NCI-H524 treated with DMSO at 0.1 percent for 48 hours (cell line): ENCODE data around the gene DCUN1D4.

Source experiments
- DNase-seq: peaks from one replicate; lab custom pipeline; 2025; lab: John Stamatoyannopoulos, UW

Gene DCUN1D4

GRCh38 chr4:51842554-51843308 lies at the start of gene DCUN1D4:
Gene DCUN1D4 (plus strand): TSS chr4:51843153. CDS start chr4:51843243, 90 bp downstream.
- DNase-seq = peak; percentile 89

- DNase-seq = no peak
These were observed 22.3 kb upstream of the DCUN1D4 start for GRCh38 chr4:51820443-51821234.

GRCh38 chr4:51825341-51825740 lies 17.6 kb upstream of the DCUN1D4 start:
- DNase-seq = no peak

DNA sequence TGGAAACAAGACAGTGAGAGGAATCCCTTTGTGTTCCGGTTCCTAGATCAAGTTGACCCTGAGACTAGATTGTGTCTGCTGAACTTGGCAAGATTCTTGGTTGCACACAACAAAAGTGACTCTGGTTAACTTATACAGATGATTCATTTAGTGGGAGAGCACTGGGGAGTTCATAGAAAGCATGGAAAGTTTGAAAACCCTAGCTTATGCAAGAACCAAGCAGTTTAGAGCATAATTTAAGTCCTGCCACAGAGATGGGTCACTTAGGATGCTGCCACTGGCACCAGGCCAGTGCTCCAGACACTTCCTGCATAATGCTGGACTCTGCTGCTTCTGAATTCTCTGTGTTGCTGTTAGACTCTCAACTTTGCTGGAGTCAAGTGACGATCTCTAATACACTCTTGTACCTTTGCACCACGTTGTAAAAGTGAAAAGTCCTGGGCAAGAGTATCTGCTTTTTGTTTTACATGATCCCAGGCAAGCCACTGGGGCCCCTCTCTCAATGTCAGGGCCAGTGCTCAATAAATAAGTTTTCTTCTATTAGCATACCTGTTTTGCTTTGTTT lies 12.7 kb upstream of the DCUN1D4 start:
- no peak for DNase-seq

DNA sequence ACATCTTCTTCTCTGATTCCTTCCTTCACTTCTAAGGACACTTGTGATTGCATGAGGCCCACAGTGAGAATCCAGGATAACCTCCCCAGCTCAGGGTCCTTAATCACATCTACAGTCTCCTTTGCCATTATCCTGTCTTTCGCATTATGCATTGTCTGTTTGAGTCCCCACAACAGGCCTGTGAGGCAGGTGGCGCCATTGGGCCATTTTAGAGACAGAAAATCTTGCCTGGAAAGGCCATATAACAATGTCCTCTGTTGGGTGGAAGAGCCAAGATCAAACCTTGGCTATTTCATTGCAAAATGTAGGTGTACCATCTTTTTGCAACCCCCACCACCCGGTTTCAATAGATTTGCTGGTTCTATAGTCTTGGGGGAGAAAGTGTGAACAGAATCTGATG lies 11.8 kb upstream of the DCUN1D4 start:
- no peak for DNase-seq

DNA sequence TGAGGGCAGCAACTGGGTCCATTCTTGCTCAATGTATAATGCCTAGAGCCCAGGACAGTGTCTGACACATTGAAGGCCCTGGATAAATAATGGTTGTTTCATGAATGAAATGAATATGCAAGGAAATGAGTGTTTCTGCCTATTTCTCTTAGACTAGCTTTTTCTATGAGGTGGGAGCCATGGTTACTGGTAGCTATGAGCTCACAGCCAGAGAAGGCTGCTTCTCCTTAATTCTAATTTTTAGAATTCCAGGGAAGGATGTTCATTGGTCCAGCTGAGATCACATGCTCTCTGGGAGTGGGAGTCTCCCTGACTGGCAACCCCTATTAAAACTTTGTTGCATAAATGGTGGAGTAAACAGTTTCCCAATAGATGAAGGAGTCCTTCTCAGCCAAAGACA lies 9.7 kb upstream of the DCUN1D4 start:
- no peak for DNase-seq

DNA sequence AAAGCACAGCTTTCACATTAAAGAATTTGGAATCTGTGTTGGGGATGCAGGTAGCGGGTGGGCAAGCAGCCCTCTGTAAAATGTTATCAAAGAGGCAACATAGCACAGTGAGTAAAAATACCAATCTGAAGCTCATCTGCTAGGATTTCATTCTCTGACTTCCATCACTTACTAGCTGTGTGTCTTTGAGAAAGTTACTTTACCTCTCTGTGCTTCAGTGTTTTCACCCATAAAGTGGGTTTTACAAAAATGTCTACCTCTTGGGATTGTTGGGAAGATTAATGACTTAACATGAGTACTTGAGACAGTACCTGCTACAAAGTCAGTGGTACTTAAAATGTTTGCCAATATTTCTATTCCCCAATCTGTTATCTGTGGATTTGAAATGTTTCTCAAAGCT lies 7.9 kb upstream of the DCUN1D4 start:
- no peak for DNase-seq

- peak; percentile 10 for DNase-seq
These were observed 7.1 kb upstream of the DCUN1D4 start for GRCh38 chr4:51835855-51836254.

DNA sequence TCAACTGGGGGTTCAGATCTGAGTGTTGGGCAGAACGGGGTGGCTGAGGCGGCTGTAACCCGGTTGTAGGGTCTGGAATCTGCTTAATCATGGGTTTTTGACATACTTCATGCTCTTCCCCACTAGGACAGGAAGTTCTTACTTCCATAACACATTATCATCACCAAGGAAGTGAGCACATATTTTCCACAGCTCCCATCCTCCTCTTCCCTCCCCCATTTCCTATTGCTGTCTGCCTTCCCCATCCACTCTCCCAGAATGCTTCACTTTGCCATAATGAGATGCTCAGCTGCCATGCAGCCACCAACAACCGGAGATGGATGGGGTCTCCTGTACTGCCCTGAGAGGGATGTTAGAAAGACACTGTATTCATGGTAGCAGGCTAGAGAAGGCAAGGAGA lies 6.4 kb upstream of the DCUN1D4 start:
- no peak for DNase-seq

DNA sequence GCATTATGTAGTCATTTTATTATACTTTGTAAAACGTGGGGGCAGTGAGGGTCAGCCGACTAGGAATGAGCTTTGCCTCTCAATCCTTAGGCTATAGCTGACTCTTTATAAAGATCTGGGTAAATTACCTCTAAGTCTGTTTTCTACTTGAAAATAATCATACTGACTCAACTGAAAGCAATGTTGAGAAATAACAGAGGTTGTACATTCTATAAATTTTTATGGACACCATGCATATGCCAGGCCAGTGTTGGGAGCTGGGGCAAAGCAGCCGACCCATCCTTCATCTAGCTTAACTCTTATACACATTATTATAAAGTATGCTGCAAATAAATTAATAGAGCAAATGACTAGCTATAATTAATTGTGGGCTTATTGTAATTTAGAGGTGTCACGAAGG lies 2.2 kb upstream of the DCUN1D4 start:
- DNase-seq = no peak

- no peak for DNase-seq
These were observed 793 bp upstream of the DCUN1D4 start for GRCh38 chr4:51842167-51842553.

DNA sequence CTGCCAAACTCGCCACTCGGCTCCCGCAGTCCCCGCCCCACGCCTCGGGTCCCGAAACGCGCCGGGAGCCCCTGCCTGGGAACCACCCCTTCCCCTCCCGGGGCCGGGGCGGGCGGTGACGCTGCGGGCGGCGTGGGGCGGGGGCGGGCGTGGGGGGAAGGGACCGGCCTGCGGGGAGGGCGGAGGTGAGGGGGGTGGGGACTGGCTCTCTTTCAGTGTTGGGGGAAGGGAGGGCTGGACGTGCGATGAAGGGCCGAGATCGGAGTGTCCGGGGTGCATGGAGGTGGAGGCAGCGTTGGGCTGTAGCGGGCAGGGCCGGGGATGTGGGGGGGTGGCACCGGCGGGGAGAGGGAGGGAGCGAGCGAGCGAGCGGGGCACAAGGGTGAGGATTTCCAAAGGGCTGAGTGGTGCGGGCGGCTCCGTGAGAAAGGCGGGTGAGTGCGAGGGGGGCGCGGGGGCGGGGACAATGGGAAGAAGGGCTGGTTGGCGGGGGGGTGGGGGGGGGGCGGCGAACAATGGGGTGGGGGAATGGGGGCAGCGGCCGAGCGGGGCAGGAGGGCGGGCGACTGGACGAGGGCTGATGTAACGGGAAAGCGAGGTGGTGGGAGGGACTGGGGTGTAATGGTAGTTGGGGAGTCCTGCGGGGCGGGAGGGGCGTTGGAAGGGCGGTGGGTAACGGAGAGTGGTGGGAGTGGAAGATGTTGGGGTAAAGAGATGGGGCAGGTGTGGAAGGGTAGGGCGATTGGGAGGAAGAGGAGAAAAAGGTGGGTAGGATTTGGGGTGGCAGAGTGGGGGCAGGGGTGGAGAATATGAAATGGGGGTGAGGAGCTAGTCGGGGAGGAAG lies 578 bp downstream of the DCUN1D4 start:
- no peak for DNase-seq

- peak; percentile 59 for DNase-seq
These were observed 1.5 kb downstream of the DCUN1D4 start for GRCh38 chr4:51844153-51845054.

- no peak for DNase-seq
These were observed 2.1 kb downstream of the DCUN1D4 start for GRCh38 chr4:51845055-51845426.

DNA sequence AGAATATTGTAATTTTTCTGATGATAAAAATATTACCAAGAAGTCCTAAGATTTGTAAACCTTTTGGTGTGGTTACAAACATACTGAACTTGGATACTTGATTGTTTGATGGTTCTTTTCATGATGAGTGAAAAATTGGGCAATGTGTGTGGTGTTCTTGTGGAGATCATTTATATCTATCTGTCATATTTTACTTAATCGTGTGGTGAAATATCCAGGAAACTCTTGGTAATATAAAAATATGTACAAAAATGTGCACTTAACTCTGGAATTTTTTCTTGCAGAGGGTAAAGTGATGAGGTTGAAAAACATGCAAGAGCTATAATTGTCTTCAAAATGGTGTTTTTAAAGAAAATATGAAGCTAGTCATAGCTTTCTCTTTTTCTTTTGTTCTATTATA lies 2.8 kb downstream of the DCUN1D4 start:
- DNase-seq = no peak

GRCh38 chr4:51849430-51849829 lies 6.5 kb downstream of the DCUN1D4 start:
- no peak for DNase-seq

- no peak for DNase-seq
These were observed 7.3 kb downstream of the DCUN1D4 start for GRCh38 chr4:51850294-51850693.

GRCh38 chr4:51851090-51851936 lies 8.4 kb downstream of the DCUN1D4 start:
- DNase-seq = no peak

- no peak for DNase-seq
These were observed 9.0 kb downstream of the DCUN1D4 start for GRCh38 chr4:51851937-51852290.

DNA sequence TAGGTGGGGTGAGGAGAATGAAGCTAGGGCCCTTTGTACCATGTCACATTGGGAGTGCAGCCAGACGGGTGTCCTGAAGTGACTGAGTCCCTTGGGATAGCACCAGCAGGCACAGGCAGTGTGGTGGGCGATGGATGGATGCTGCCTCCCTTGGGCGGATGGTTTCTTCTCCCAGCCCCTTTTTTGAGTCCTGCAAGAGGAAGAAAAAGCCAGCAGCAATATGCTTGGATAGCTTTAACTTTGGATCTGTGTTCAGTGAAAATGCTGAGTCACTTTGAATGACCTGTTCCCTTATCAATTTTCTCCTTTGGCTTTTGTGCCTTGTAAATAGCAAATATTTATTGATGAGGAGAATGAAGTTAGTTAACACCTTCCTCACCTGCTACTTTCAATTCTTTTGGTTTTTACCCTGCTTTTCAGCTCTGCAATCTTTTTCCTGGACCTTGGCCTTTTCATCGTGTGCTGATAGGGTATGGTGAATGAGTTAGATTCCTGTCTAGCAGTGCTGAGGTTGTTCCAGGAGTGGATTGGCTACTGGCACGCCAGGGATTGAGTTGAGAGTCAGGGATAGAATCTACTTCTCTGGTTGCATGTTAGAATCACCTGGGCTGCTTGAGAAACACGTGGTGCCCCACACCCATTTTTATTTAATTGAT lies 10.2 kb downstream of the DCUN1D4 start:
- no peak for DNase-seq
